Peyer's patch (tissue), 4 donors: ENCODE measurements around the gene RTN4R.

Experiments used
- POLR2A ChIP-seq, 2 donors: fragments of 450-650 bp; IDR thresholded peaks; one replicate each; pipeline ENCODE4 v1.5.1; 2017; ENCODE audit warnings: antibody characterized with exemption in 2 of 2, mild to moderate bottlenecking in 2 of 2, moderate library complexity in 2 of 2
- TF ChIP-seq, protein P1 (sequence below), 6 experiments: fragments of 450-650 bp in 4 of 6; fragments of 200-600 bp in 2 of 6; sonication (generic) in 1 of 6; IDR thresholded peaks; one replicate each; pipeline ENCODE4 v1.5.1; 2017 to 2019; ENCODE audit warnings: antibody characterized with exemption in 6 of 6, mild to moderate bottlenecking in 3 of 6, moderate library complexity in 1 of 6

DNA sequence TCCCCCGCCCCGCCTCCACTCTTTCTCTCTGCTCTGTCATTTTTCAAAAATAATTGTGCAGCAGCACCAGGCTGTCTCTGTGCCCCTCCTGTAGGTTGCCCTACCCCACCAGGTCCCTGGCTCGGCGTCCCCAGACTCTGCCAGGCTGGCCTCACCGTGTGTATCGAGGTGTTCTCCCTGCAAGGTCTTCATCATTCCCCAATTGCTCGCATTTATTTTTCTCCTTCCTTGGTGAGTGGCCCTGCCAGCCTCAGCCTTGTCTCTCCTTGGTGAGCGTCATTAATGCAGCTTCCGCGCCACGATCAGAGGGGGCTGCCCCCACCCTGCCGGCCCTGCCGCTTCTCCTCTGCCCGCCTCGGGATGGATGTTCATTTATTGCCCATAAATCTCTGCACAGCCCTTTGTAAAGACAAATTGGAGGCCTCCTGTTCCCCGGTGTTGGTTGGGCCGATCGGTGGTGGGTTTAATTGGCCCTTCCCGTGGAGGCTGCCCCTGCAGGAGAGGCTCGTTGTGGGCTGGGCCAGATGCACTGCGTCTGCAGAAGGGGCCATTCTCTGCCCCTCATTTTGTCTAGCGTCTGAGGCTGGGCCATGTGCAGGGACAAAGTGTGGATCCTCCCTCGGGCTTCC, 33.2 kb downstream of the RTN4R start:
- TF ChIP-seq, protein P1, sequence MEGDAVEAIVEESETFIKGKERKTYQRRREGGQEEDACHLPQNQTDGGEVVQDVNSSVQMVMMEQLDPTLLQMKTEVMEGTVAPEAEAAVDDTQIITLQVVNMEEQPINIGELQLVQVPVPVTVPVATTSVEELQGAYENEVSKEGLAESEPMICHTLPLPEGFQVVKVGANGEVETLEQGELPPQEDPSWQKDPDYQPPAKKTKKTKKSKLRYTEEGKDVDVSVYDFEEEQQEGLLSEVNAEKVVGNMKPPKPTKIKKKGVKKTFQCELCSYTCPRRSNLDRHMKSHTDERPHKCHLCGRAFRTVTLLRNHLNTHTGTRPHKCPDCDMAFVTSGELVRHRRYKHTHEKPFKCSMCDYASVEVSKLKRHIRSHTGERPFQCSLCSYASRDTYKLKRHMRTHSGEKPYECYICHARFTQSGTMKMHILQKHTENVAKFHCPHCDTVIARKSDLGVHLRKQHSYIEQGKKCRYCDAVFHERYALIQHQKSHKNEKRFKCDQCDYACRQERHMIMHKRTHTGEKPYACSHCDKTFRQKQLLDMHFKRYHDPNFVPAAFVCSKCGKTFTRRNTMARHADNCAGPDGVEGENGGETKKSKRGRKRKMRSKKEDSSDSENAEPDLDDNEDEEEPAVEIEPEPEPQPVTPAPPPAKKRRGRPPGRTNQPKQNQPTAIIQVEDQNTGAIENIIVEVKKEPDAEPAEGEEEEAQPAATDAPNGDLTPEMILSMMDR (IDR thresholded peaks at IDR 0.05): no peak
- TF ChIP-seq POLR2A (IDR thresholded peaks at IDR 0.05): no peak
